HG03280 (cell line): Measurements from ENCODE around the gene GUCA2A.
"Not testable (repeated sequence)": the region's sequence is repeated elsewhere in the genome, so short reads cannot be mapped to it uniquely, and the experiment has no call there.

Source experiments
- ATAC-seq: cut with Tn5 transposase; IDR thresholded peaks from one replicate; pipeline ENCODE4 v1.9.1; 2021; ENCODE audit warnings: mild to moderate bottlenecking, moderate library complexity; ENCODE audit not compliant: unreplicated experiment

The GUCA2A gene, protein sequence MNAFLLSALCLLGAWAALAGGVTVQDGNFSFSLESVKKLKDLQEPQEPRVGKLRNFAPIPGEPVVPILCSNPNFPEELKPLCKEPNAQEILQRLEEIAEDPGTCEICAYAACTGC

DNA sequence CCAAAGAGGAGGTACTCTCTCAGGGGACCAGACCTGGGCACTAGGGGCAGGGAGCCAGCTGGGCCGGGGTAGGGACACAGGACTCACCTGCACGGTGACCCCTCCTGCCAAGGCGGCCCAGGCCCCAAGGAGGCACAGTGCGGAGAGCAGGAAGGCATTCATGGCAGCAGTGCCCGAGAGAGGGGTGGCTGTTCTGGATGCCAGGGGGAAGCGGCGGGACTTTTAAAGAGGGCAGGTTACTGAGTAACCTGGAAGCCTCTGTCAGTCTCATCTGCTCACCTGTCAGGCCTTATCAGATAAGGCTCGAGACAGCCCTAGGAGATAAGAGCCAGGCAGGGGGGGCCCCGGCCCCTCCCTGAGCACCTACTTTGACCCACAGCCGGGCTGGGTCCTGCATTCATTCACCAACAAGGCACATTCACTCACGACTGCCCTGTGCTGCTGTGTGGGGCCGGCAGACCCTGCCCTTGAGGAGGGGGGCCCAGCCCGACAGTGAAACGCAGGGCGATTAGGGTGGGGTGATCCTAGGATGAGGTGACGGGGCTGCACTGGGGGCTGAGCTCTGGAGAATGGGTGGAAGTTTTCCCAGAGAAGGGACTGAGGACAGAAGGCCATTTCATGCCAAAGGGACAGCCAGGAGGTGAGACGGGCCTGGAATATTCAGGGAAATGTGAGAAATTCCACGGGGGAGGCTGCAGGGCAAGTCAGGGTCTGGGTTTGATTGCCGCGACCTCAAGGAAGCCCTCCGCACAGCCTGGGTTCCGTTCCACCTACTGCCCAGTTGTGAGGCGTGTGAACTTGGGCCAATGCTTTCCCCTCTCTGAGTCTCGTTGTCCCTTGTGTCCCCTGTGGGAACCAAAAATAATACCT is at the start of gene GUCA2A:
Gene GUCA2A, minus strand, starts transcription at position 195 of the 870 bp plus-strand sequence. Its CDS starts 33 bp downstream, at position 162.
- no peak for ATAC-seq

DNA sequence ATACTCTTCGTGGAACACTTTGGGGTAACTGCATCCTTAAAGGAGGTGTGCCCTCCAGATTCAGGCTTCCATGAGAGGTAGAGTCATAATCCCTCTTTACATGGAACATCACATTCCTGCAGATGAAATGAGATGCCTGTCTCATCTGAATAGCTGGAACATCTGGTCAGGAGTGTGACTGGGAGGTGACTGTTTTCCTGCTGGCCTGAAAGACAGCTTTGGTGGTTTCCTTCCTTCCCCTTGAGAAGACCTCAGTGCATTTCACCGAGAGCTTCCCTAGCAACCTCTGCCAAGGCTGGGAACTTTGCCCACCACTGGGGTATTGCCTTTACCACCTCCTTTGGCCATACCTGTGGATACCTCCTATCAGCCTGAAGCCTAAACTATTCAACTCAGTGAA is 46.7 kb upstream of the GUCA2A start:
- no peak for ATAC-seq

DNA sequence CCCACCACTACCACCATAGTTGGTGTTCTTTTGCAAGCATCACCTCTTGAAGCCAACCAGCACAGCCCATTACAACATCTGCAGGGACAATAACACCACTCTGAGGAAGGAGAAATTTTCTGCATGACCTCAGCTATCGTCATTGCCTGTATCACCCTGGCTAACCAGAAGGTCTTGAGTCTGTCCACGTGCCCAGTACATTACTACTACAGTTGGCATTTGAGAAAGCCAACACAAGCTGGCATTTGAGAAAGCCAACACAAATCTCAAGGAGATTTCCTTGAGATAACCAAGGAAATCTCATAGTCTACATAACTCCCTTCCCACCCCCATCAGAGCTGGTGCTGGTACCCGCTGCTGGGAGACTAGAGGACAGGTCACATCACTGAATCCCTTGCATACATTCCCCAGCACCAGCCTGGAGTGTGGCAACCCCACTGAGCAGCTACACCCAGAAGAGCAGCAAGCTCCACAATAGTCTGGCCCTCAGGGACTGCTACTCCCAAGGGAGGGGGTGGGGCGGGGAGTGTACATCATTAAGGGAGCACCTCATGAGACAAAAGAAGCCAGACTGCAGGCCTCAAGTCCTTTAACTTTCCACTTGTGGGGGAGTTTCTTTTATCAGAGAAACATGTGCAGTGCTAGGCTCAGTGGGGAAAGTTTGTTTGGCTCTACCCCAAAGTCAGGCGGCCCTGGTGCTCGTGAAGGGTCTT is 46.0 kb upstream of the GUCA2A start:
- ATAC-seq, result no peak

DNA sequence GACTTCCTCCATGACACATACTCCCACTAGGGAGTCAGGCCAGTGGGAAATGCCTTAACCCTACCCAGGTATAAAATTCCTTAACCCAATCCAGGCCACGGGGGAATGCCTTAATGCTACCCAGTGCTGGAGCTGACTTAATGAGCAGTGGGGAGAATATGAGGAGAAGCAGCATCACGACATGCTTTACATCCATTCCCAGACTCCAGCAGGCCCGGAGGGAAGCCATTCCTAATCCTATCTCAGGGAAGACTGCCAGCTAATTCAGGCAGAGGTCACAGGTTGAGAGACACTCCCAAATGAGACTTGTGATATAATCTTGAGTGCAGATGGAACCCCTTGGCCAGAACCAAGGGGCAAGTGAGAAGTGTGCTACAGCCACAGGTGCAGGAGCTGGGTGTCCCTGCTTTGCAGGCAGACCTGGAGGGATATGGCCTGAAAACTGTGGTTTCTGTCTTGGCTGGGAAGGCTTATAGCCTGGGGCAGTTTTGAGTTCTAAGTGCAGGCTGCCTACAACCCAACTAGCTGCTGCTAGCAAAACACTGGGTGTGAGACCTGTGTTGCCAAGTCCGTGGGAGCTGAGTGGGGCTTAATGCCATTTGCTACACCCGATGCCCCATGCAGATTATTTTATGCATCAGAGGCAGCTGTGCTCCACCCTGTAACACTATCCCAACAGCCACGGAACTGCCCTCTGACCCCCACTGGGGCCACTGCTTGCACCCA is 45.1 kb upstream of the GUCA2A start:
- ATAC-seq, result no peak

DNA sequence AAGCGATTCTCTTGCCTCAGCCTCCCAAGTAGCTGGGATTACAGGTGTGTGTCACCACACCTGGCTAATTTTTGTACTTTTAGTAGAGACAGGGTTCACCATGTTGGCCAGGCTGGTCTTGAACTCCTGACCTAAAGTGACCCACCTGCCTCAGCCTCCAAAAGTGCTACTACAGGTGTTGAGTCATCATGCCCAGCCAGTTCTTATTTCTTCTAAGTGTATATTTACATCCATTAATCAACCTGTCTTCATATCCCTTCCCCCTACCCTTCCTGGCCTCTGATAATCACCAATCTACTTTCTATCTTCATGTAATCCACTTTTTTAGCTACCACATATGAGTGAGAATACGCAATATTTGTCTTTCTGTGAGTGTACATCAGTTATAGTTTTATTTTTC is 42.4 kb upstream of the GUCA2A start:
- not testable (repeated sequence) for ATAC-seq

DNA sequence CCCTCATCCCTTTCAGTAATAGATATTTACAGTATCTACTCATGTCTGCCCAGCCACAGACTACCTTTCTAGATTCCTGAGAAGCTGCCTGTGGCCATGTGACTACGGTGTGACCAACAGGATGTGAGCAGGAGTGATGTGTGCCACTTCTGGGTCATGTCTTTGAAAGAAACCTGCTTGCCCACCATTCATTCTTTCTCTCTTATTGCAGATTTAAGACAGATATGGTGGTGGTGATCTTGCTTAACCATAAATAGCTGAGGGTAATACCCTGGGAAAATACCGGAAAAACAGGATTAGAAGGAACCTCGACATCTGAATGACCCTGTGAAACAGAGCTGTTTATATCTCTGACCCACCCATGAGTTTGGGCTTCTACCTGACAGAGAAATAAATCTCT is 41.6 kb upstream of the GUCA2A start:
- no peak for ATAC-seq

DNA sequence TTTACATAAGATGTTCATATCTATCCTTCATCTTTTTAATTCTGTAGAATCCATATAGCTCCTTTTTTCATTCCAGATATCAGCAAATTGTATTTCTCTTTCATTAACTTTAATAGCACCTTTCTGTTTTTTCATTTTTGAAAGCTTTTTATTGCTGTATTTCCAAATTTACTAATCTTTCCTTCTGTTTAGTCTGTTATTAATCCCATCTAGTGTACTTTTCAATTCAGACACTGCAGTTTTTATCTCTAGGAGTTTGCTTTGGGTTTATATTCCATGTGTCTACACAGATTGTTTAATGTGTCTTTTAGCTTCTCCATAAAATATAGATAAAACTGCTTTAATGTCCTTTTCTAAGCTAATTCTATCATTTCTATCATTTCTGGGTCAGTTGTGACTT is 37.4 kb upstream of the GUCA2A start:
- no peak for ATAC-seq

DNA sequence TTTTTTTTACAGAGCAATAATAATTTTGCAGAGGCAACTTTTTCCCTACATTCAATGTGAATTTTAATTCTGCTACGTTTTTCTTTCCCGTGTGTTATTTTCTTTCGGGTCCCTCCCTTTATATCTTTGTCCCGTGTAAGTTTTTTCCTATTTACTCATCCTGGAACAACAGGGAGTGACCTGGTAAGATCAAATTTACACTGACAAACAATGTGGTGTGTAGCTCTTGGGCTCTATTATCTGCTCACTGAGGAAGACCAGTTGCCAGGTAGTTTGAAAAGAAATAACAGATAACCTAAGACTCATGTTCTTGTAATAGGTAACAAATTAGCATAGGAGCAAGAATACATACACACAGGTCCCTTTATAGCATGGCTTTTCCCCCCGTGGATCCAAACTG is 33.7 kb upstream of the GUCA2A start:
- ATAC-seq, result no peak

DNA sequence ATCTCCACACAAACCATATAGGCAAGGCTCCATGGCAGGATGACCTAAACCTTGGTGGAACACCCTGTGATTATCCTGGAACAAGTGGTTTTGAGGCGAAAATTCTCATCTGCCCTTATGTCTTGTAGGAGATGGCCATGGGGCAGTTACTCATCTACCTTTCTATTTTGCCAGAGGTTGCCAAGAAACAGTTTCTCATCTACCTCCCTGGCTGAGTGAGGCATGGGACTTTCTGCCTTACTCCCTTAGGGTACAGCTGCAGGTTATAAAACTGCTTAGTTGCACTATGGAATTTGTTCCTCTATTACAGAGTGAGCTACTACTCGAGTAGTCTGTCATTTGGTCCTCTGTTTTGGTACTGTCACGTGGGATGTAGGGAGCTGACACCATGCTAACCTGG is 31.3 kb upstream of the GUCA2A start:
- no peak for ATAC-seq

DNA sequence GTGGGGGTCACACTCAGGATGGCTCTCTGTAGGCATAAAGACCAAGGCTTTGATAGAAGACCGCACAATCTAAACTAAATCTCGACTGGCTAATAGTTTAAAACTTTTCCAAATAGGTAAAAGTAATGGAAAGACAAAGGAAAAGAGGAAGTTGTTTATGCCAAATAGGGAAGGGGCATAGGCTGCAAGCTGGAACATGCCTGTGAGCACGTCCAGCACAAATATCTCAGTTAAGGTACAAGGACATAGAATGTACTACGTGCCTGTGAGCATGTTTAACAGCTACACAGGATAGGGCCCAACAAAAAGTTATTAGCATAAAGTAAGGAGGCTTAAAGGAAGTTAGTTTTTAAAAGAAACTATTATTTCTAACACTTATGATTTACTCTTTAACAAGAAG is 27.6 kb upstream of the GUCA2A start:
- ATAC-seq, result no peak

DNA sequence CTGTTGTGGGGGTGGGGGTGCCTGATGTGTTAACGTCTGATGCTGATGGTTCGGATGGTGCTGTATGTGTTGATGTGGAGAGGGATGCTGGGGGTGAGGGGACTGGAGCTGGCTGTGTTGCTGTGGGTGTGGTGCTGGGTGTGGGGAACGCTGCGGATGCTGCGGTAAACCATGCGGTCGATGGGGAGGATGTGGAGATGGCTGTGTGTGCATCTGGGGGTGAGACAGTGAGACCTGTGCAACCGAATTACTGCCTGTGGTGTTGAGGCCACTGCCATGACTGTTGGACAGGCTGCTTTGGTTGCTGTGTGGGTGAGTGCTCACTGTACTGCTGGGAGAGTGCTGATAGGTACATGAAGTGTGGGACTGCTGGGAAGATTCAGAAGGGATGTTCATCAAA is 26.8 kb upstream of the GUCA2A start:
- ATAC-seq, result no peak

DNA sequence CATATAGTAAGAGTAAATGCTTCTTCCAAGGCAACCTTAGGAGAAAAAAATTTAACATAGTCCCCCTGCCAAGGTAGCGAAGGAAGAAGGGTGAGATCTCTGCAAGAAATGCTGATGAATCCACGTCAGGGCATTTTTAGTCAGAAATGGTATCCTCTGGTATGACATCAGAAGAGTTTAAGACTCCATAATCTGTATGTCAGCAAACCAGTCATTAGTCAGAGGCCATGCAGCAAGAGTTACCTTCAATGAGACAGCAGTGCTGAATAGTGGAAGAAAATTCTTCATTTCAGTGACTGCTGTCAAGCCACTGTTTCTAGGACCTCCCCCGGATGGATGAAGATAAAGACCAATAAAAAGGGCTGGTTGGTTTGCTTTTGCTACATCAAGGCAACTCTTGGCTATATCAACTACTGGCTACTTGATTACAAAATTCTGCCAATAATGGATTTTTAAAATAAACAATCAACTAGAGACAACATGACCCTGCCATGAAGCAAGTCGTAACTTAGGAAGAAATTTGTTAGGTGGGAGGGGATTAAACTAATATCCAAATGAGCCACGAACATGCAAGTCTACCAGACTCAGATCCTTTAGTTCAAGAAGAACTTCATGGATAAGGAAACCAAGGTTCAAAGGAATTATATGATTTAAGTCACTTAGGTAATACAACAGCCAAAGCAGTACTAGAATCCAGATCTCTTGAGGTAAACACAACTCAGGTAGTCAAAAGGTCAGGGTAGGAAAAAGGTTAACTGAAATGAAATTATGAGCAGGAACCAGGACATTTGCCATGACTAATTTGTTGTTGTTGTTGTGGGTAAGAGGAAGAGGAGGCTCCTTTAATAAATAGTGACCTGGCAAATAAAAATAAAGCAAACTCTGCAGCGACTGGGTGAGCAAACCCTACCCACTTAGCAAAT is 25.6 kb upstream of the GUCA2A start:
- ATAC-seq, result no peak

DNA sequence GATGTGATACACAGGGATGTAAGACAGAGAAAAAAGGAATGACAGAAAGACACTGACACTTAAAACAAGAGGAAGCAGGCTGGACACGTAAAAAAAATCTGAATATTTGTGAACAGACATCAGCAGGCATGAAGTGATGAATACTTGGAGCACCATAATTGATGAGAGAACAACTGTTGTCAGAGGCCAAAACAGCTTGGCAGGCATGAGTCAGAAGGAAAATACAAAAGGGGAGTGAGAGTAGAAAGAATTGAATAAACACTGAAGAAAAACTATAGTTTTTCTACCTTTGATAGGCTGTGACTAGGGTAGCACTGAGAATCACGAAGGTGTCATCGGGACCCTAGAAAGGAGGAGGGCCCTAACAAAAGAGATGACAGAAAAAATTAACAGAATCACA is 21.6 kb upstream of the GUCA2A start:
- ATAC-seq, result no peak

DNA sequence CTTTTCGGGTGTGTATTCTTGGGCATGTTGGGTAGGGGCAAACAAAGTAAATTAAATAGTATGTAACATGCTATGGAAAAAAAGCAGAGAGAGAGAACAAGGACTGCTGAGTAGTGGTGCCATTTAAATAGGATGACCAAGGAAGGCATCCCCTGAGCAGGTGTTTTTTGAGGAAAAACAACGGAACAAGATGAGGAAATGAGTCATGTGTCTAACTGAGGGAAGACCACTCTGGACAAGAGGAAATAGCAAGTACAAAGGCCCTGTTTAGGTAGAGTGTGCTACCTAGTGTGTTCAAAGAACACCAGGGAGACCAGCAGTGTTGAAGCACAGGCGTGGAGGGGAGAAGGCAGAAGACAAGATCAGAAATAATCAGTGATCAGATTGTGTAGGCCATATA is 20.1 kb upstream of the GUCA2A start:
- ATAC-seq, result no peak

DNA sequence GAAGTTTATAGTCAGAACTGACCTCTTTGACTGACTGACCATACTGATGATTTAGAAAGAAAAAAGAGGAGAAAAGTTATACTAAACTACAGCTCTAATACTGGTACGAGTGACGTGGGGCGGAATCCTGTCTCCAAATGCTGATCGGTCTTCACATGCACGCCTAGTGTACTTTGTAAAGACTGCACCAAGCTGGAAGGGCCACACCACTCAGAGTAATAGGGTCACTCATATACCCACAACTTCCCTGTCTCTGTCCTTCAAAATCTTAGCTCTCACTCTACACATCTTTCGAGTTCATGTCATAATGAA is 19.4 kb upstream of the GUCA2A start:
- ATAC-seq, result no peak

DNA sequence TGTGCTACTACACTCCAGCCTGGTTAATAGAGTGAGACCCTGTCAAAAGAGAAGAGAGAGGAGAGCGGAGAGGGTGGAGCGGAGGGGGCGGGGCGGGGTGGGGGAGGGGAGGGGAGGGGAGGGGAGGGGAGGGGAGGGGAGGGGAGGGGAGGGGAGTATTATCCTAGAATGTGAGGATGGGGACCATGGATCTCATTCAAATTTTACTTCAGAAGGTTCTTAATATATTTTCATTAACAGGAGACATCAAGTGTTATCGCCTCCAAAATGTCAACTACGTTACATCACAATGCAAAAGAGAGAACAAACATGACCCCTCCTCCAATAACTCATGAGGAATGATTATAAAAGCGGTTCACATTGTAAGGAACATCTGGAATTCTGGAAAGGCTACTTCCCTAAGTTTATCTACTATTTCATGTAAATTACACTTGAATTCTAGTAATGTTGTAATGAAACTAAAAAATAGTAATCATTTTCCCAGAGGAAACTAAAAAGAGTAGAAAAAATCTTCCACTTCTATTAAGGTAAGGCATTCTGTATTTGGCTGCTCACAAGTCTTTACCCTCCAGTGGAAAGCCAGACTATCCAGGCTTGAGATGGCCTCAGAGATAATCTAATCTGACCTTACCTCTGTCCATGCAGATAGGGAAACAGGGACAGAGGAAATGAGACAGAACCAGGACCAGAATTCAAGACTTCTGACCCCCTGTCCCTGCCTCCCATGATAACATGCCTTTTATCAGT is 18.8 kb upstream of the GUCA2A start:
- no peak for ATAC-seq

DNA sequence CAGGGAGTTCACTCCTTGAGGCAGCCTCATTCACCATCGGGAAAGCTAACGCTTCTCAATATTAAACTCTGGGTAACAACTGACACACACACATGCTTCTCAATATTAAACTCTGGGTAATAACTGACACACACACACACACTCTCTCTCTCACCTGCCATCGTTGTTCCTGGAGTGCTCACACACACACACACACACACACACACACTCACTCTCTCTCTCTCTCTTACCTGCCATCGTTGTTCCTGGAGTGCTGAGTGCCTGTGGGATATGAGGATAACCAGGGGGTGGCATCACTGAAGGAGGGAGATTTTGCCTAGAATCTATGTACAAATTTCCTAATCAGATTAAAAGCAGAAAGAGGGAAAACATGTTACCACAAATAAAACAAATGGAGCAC is 17.1 kb upstream of the GUCA2A start:
- no peak for ATAC-seq

DNA sequence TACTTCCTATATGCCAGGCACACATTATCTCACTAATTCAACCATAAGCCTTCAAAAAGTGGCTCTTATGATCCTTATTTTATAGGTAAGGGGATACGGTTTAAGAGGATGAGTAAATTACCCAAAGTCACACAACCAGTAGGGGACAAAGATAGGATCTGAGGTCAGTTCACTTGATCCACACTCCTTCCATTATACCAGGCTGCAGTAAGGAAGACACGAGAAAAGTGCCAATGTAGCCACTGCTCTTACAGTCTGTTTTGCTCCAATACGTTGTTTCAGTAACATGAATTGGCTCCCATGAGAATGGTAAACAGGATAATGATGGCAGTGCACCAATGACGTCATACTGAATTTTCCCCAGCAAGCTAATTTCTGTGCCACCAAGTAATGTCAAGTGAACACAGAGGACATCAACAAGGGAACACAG is 15.4 kb upstream of the GUCA2A start:
- no peak for ATAC-seq

DNA sequence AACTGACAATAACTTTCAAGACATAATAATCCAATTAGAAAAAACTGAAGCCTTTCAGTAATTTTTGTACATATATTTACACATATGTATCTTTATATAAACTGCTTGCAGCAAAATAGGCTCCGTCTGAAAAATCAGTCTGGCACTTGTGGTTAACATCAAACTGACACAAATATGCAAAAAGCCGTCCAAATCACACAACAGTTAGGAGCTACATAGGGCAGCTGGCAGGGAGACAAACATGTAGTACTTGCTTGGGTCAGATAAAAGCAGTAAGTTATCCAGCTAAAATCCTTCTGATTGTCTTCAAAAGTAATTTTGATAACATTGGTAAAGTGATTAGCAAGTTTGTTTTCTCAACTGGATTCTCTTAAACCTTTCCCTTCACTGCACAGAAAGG is 14.7 kb upstream of the GUCA2A start:
- ATAC-seq, result no peak

DNA sequence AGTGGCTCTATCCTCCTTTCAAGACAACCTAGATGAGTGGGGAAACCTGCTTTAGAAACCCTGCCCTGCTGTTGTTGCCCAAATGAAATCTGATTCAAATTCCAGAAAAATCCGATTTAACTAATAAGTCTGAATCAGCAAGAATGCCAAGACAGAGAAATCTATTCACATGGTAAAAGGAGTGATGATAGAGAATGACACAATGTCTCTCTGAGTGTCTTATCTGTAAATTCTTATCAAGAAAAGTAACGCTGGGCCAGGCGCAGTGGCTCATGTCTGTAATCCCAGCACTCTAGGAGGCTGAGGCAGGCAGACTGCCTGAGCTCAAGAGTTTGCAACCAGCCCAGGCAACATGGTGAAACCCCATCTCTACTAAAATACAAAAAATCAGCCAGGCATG is 13.7 kb upstream of the GUCA2A start:
- no peak for ATAC-seq
